ENCODE data around the gene AKAP12.
"Not testable (repeated sequence)": the region's sequence is repeated elsewhere in the genome, so short reads cannot be mapped to it uniquely, and the experiment has no call there.

Gene AKAP12

DNA sequence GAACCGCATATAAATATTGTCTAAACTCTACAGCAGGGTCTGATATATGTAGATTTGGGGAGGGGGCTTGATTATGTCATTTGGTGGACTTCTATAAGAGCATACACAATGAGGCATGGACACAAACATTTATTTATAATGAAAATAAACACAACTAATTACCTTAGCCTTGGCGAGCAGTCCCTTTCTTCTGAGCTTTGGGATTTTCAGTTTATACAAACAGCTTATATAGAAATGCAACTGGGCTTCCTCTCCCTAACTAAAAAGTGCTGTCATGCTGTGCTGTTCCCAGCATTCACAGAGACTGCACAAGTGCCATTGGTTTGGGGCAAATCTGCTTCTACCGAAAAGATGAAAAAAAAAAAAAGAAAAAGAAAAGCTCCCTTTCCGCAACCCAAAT, 69.9 kb downstream of the AKAP12 start:
- FAIRE-seq (no peak), DNase-seq (ENCODE audit: low spot score) (no peak)

DNA sequence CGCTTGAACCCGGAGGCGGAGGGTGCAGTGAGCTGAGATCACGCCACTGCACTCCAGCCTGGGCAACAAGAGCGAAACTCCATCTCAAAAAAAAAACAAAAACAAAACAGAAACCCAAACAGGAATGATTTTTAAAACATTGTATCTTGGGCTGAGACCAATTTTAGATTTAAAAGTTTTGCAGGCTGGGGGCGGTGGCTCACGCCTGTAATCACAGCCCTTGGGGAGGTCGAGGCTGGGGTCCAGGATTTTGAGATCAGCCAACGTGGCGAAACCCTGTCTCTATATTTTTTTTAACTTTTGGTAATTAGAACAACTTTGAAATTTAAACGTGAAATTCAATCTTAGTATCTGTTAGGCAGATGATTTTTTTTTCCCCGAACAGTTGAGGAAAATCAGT, 70.5 kb downstream of the AKAP12 start:
- FAIRE-seq = no peak
- DNase-seq (ENCODE audit: low spot score) = no peak

DNA sequence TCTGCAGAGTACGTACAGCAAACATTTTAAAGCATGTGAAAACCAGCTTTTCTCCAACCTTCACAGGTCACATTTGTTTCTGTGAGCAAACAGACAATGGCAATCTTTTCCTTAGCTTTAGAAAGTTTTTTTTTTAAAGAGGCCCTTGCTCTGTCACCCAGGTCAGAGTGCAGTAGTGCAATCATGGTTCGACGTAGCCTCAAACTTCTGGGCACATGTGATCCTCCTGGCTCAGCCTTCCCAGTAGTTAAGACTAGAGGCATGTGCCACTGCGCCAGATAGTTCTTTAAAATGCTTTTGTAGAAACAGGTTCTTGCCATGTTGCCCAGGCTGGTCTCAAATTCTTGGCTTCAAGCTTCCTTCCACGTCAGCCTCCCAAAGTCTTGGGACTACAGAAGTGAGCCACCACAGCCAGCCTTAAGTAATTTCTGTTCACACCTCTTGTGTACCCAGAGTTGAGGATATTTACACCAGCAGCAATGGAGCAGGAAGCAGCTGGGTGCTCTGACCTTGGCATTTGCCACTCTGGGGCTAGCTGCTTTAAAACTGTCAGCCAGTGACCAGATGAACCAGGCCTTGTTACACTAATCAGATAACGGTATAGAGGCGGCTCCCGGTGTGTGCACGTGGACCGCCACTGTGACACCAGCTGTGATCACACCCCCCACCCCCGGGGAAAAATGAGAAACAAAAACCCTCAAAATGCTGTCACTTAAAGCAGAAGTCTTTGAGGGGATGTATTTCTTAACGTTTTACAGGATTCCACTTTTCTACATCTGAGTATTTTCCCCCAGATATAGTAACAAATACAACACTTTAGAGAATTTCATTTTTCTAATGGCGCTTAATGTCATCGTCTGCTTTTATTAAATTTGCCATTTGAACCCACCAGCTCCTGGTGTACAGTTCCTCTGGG, 71.3 kb downstream of the AKAP12 start:
- DNase-seq (ENCODE audit: low spot score) (no peak), FAIRE-seq (no peak)

DNA sequence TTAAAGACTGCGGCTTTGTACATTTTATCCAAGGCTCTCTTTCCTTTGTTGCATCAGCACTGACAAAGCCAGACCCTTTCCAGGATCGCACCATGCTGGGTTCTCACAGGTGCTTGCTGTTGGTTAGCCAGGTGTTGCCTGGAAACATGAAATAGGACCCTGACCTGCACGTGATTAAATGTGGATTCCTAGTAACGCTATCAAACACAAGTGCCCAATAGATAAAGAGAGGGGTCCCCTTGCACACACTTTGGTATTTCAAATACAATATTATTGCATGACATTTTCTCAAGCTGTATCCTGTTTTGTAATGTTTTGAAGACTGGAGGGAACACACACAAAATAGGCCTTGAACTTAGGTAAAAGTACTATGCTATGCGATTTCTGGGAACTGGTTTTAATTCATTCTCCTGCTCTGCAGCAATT, 73.3 kb downstream of the AKAP12 start:
- no peak for DNase-seq (ENCODE audit: low spot score)
- FAIRE-seq = no peak

DNA sequence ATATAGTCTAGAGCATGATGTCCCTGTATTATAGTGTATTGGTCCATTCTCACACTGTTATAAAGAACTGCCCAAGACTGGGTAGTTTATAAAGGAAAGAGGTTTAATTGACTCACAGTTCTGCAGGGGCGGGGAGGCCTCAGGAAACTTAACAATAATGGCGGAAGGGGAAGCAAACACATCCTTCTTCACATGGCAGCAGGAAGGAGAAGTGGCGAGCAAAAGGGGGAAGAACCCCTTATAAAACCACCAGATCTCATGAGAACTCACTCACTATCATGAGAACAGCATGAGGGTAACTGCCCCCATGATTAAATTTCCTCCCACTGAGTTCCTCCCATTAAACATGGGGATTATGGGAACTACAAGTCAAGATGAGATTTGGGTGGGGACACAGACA, 75.9 kb downstream of the AKAP12 start:
- FAIRE-seq; DNase-seq (ENCODE audit: low spot score): not testable (repeated sequence)

DNA sequence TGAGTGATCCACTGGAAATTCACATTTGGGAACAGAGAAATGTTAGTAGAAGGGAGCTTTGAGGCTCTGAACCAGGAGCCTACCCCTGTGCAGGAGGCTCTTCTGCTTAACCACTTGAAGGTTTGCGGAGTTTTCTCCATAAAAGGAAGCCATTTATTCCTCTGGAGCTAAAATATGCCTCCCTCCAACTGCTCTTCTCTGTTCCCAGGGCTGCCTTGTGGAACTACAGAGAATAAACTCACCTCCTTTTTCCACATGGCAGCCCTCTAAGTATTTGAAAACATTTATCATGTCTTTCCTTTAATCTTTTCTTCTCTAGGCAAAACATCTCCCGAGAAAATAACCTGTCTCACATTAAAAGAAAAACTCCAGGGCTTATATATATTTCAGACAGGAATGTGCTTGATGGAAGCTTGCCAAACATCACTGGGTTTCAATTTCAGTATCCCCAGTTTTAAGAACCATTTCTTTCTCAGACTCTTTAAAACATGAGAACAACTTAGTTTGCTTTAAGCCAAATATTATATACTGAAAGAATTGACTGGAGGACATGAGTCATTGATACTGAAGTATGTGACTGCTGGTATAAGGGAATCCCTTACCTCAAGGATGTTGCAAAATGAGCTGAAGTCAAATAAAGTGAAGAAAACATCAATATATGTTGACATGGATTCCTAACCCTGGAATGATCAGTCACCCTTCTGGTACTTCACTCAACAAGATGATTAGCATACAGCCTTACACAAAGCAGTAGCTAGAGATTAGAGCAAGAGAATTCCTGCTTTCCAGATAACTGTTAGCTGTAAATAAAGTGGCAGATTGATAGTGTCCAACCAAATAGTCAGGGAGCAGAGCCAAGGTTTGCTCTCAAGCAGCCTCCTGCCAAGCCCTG, 77.6 kb downstream of the AKAP12 start:
- FAIRE-seq (no peak), DNase-seq (ENCODE audit: low spot score) (peak; percentile 14)

DNA sequence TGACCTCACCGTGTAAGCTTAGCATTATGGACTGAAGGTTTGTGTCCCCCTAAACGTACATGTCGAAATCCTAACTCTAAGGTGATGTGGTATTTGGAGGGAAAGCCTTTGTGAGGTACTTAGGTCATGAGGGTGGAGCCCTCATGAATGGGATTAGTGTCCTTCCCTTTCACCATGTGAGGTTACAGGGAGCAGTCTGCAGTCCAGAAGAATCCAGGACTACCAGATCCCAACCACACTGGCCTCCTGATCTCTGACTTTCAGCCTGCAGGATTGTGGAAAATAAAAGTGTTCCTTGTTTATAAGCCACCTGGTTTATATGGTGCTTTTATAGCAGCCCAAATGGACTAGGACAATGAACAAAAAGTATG, 78.2 kb downstream of the AKAP12 start:
- DNase-seq (ENCODE audit: low spot score) (no peak), FAIRE-seq (no peak)

DNA sequence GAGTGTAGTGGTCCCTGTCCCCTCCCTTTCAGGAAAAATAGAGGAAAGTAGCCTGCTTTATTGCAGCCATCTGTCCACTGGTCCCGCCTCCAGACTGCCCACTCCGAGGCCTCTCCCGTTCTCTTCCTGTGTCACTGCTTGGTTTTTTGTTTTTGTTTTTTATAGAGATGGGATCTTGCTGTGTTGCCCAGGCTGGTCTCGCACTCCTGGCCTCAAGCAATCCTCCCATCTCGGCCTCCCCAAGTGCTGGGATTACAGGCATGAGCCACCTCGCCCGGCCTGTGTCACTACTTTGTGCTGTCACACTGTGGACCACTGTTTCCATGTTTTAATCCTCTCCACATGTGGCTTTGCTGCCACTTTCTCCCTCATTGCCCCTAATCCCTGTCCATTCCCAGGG, 80.4 kb downstream of the AKAP12 start:
- FAIRE-seq = no peak
- DNase-seq (ENCODE audit: low spot score) = no peak

DNA sequence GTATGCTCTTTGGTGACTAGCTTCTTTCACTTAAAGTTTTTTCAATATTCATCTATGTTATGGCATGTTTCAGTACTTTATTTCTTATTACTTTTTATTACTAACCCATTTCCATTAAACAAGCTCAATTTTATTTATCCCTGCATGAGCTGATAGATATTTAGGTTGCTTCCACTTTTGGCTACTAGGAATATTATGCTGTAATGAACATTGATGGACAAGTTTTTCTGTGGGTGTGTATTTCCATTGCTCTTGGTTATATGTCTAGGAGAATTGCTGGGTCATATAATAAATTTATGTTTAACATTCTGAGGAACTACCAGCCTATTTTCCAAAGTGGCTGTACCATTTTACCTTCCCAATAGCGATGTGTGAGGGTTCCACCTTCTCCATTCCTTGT, 81.7 kb downstream of the AKAP12 start:
- FAIRE-seq = no peak
- no peak for DNase-seq (ENCODE audit: low spot score)

DNA sequence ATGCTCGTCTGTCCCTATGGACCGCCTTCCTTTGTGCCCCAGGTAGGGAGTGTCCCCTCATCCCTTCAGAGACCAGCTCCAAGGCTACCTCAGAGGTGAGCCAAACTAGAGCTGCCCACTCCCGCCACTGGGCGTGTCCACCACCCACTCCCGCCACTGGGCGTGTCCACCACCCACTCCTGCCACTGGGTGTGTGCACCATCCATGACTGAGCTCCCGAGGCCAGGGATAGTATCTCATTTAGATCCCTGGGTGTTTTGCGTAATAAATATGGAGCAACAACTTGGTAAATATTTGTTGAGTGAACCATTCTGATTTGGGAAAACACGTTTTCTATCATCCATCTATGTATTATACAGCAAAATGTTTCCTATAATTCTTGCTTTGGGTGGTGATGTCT, 82.8 kb downstream of the AKAP12 start:
- DNase-seq (ENCODE audit: low spot score) (no peak), FAIRE-seq (no peak)

DNA sequence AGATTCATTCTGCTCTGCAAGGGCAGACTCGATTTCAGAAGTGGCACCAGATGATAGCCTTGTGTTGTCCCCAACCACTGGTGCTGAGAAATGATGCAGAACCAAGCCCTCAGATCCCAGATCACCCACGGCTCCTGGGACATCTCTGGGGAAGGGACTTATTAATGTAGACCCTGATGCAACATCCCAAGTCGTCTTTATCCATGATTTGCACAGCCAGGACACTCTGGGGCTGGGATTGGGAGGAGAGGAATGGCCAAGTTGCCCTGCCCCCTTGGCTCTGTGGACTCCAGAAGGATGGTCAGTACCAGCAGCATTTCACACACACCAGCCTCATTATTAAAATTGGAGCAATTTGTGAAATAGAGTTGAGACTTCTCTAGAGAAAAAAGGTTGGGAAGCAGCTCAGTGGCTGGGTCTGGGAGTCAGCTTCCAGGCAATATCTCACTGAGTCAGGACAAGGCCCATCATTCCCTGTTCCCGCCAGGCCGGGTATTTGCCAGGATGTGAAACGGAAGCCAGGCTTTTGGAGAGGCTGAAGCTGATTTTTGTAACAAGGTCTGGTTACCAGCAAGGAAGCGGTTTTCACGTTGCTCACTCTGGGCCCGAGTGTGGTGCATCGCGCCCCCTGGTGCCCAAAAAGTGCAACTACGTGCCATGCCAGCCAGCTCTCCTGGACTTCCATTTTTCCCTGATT, 84.2 kb downstream of the AKAP12 start:
- peak; percentile 72 for DNase-seq (ENCODE audit: low spot score)
- no peak for FAIRE-seq

DNA sequence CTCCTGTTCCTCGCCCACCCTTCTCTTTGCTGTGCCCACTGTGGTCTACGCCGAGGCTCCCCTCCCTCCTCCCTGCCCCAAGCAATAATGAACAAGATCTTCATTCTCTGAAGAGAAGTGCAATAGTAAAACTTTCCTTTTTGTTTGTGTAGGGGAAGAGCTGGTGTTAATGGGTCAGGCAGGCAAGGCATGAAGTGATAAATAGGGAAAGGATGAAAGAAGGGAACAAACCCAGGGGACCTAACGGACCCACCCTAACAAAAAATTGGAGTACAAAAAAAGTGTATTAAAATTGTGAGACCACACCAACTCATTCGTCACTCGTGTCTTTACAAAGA, 84.7 kb downstream of the AKAP12 start:
- FAIRE-seq (no peak), DNase-seq (ENCODE audit: low spot score) (no peak)

DNA sequence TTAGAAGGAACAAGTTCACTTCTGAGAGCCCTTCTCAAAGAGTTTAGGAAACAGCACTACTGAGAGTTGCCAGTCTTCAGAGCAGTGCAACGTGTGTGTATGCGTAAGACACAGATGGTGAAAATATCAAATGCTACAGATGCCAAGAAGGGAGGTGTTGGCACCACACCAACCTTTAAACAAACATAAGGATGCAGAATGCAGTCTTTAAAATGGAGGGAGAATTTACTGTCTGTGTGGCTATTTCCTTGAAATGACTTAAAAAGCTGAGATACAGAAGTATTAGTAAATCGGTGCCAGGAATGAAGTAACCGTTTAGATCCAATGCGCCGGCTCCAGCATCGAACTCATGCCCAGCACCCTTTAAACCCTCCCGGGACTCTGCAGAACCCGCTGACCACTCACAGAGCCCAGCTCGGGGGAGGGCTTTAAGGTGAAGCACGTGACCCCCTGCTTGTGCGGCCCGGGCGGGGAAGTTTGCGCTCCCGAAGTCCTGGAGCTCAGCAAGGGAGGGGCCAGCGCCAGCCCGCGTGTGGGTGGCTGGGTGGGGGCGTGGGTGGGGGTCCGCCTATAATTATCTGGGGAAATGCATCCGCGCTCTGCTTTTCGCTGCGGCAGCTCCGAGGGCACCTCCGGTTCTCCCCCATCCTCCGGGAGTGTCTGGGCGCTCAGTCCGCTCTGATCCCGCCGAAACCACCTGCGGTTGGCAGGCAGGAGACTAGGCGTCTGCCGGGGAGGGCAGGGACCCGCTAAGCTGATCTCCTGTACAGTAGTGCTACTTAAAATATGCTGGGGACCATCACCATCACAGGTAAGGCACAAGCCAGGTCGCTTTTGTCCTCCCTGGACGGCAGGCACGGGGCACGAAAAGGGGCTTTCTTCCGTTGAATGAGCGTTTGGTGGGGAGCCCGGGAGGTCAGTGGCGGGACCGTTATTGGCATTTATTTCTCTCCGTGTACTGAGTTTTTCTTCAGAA, 85.6 kb downstream of the AKAP12 start:
- DNase-seq (ENCODE audit: low spot score) (peak; percentile 21), FAIRE-seq (no peak)

DNA sequence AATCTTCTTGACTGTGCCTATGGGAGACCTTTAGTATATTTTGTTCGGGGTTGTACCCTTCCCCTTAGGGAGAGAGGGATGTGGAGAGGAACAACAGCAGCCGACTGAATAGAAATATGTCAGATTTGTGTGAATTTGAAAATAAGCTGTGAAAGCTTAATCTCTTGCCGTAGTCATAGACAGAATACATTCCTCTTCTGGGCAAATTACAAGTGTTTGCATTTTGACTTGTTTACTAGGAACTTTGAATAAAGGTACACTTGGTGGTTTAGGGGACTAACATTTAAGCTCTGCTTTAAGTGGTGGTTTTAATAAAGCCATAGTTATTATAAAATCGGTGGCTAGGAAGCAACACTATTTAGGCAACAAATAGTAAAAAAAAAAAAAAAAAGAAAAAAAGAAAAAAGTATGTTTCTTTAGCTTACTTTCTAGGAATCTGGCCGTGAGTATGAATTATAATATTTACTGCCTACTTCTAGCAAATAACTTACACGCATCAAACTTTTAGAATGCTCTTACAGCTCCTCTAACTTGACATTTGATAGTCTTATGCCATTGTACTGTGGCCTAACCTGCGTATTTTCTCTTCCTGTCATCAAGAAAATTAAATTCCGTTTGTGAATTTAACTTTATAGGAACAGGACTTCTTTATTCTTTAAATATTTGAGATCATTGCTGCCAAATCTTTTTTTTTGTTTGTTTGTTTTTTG, 86.5 kb downstream of the AKAP12 start:
- no peak for FAIRE-seq
- DNase-seq (ENCODE audit: low spot score) = no peak

DNA sequence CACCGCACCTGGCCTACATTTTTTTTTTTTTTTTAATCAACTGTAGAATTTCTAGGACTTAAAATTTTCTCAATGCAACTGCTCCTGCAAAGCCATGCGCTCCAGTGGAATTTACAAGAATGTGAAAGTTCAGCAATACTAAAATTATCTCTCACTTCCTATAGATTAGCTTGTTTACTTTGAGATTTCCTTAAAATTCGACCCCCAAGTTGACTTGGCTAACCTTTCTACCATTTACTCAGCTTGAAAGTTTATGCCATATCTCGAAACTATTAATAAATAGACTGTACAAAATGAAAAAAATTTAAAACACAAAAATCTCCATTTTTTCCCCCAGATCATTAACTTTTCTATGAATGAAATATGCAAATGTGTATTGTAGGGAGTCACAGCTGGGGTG, 87.3 kb downstream of the AKAP12 start:
- no peak for FAIRE-seq
- no peak for DNase-seq (ENCODE audit: low spot score)

DNA sequence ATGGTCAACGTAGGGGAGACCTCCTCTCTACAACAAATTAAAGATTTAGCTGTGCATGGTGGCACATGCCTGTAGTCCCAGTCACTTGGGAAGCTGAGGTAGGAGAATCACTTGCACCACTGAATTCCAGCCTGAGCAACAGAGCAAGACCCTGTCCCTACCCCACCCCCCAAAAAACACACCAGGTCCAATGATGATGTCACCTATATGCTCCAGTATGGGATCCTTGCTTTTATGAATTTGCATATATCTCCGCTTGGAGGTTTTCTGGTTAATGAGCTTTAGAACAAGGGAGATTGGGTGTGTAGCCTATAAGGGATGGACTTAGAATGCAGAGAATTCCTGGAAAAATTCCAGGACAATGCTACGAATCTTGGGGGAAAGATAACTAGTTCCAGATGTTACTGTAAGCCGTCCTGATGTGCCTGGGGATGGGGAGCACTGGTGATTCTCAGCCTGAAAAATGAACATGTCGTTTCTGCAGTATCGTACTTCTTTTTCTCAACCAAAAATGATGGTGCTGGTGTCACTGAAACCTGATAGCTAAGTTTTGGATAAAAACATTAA, 90.4 kb downstream of the AKAP12 start:
- no peak for FAIRE-seq
- DNase-seq (ENCODE audit: low spot score) = no peak

DNA sequence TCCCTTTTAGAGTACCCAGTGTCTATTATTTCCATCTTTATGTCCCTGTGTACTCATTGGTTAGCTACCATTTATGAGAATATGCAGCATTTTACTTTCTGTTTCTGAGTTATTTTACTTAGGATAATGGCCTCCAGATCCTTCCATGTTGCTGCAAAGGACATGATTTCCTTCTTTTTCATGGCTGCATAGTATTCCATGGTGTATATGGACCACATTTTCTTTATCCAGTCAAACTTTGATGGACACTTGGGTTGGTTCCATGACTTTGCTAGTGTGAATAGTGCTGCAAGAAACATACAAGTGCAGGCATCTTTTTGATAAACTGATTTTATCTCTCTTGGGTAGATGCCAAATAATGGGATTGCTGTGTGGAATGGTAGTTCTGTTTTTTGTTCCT, 96.2 kb downstream of the AKAP12 start:
- FAIRE-seq (no peak), DNase-seq (ENCODE audit: low spot score) (no peak)

DNA sequence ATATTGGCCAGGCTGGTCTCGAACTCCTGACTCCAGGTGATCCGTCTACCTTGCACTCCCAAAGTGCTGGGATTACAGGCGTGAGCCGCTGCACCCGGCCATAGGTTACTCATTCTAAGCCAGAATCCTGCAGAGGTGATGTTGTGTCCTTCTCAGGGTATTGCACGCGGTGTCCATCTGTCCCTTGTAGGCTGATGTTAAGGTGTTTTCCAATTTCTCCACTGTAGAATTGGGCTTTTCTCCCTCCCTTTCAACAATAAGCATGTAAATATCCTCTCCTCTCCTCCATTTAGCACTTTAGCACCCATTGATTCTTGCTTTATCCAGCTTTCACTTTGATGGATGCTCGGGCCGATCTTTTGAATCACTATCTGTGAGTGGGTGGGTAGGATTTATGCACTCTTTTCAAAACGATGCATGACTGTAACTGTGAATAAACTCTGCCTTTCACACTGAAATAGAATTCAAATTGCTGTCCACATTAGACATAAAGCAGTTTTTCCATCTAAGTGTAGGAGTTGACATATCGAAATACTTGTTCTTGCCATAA, 99.0 kb downstream of the AKAP12 start:
- DNase-seq (ENCODE audit: low spot score) = no peak
- FAIRE-seq = no peak

DNA sequence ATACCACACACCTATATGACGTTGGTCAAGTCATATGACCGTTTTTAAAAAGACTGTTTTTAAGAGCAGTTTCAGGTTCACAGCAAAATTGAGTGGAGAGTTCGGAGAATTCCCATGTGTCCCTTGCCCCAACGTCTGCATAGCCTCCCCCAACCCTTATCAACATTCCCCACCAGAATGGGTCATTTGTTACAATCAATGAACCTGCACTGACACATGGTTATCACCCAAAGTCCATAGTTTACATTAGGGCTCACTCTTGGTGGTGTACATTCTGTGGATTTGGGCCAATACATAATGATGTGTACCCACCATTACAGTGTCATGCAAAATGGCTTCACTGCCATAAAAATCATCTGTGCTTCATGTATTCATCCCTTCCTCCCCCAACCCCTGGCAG, 99.6 kb downstream of the AKAP12 start:
- no peak for DNase-seq (ENCODE audit: low spot score)
- FAIRE-seq = no peak

Data from RCC 7860 (cell line).